Measurements from ENCODE around the gene PCYOX1L.

GRCh38 chr5:149401051-149401450, 43.2 kb downstream of the PCYOX1L start:
- TF ChIP-seq POLR2A (IDR thresholded peaks at IDR 0.05; ENCODE audit: low read depth, low read length) (no peak), TAF1 (IDR thresholded peaks at IDR 0.05; ENCODE audit: borderline replicate concordance, low read depth, low read length) (no peak)

All from GM12892 (cell line).